Progenitor cell of endocrine pancreas (in vitro differentiated cells): ENCODE results near the gene TREX2. TPM values are rescaled to one million over a fixed set of nuclear protein-coding genes. Genes with fewer than 3 reads are reported as not detected.

Experiments
- DNase-seq: peaks from one replicate; pipeline ENCODE4 v3.0.0; 2021; ENCODE audit warnings: low spot score; ENCODE audit not compliant: unreplicated experiment
- H3K27ac Mint-ChIP-seq: 2 replicates; pipeline ENCODE4 v1.8.0; 2021; ENCODE audit warnings: mild to moderate bottlenecking, moderate library complexity, mixed read lengths
- H3K27me3 Mint-ChIP-seq: 2 replicates; pipeline ENCODE4 v1.8.0; 2021; ENCODE audit warnings: mixed read lengths
- H3K36me3 Mint-ChIP-seq: 2 replicates; pipeline ENCODE4 v1.8.0; 2022; ENCODE audit warnings: mixed read lengths; ENCODE audit not compliant: insufficient read depth
- H3K4me1 Mint-ChIP-seq: 2 replicates; pipeline ENCODE4 v1.8.0; 2021; ENCODE audit warnings: low read depth, mixed read lengths
- H3K4me3 Mint-ChIP-seq: 2 replicates; pipeline ENCODE4 v1.8.0; 2021; ENCODE audit warnings: low read depth, mild to moderate bottlenecking, moderate library complexity, mixed read lengths
- H3K9me3 Mint-ChIP-seq: 2 replicates; pipeline ENCODE4 v1.8.0; 2021; ENCODE audit warnings: low read depth, mixed read lengths
- CTCF ChIP-seq: fragments of 200-600 bp; sonication (generic); IDR thresholded peaks from one replicate; pipeline ENCODE4 v1.5.0; 2021; ENCODE audit warnings: antibody characterized with exemption, mild to moderate bottlenecking; ENCODE audit not compliant: unreplicated experiment
- total RNA-seq: library from RNA; stranded (reverse); gene quantifications from 2 replicates; pipeline ENCODE4 v1.2.1, GENCODE V29; 2021

The TREX2 gene
- total RNA-seq, 1 donor from 2014 or later = 0.41 TPM

DNA sequence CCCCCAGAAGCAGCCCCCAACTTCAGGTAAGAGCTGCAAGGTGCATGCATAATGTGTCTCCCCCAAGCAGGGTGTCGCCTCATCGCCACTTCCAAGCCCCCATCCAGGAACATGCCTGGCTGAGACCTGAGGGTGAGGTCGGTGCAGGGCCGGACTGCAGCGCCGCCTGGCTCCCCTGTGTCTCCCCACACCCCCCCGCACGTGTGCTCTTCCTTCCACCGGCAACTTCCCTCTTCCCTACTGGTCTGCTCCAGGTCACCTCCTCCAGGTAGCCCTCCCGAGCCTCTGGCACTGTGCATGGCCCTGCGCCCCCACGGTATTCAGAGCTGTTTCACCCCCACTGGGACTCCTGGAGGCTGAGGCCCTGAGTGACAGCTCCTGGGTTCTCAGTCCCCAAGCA lies 46.7 kb upstream of the TREX2 start:
- no peaks in the 10 kb centered on the region for H3K4me1 Mint-ChIP-seq
- no peak for DNase-seq
- no peaks in the 10 kb centered on the region for H3K36me3 Mint-ChIP-seq
- no peak overlapping the region for H3K27ac Mint-ChIP-seq
- no peak for TF ChIP-seq CTCF
- no peaks in the 10 kb centered on the region for H3K27me3 Mint-ChIP-seq
- H3K4me3 Mint-ChIP-seq = no peak overlapping the region
- no peaks in the 10 kb centered on the region for H3K9me3 Mint-ChIP-seq

GRCh38 chrX:153491918-153492317 lies 46.1 kb upstream of the TREX2 start:
- Mint-ChIP-seq H3K27me3 (no peaks in the 10 kb centered on the region), H3K36me3 (no peaks in the 10 kb centered on the region), H3K4me1 (no peaks in the 10 kb centered on the region), H3K4me3 (no peak overlapping the region), H3K27ac (no peak overlapping the region), H3K9me3 (no peaks in the 10 kb centered on the region)
- no peak for DNase-seq
- no peak for TF ChIP-seq CTCF

GRCh38 chrX:153491351-153491914 lies 45.6 kb upstream of the TREX2 start:
- no peaks in the 10 kb centered on the region for H3K9me3 Mint-ChIP-seq
- no peaks in the 10 kb centered on the region for H3K27me3 Mint-ChIP-seq
- no peak overlapping the region for H3K4me3 Mint-ChIP-seq
- no peaks in the 10 kb centered on the region for H3K4me1 Mint-ChIP-seq
- DNase-seq = no peak
- H3K36me3 Mint-ChIP-seq = no peaks in the 10 kb centered on the region
- TF ChIP-seq CTCF = no peak
- no peak overlapping the region for H3K27ac Mint-ChIP-seq

- Mint-ChIP-seq H3K27ac (no peak overlapping the region), H3K4me3 (no peak overlapping the region), H3K27me3 (no peaks in the 10 kb centered on the region), H3K36me3 (no peaks in the 10 kb centered on the region), H3K4me1 (no peaks in the 10 kb centered on the region), H3K9me3 (no peaks in the 10 kb centered on the region)
- no peak for DNase-seq
- no peak for TF ChIP-seq CTCF
Measured at GRCh38 chrX:153490217-153490930, 44.5 kb upstream of the TREX2 start.

DNA sequence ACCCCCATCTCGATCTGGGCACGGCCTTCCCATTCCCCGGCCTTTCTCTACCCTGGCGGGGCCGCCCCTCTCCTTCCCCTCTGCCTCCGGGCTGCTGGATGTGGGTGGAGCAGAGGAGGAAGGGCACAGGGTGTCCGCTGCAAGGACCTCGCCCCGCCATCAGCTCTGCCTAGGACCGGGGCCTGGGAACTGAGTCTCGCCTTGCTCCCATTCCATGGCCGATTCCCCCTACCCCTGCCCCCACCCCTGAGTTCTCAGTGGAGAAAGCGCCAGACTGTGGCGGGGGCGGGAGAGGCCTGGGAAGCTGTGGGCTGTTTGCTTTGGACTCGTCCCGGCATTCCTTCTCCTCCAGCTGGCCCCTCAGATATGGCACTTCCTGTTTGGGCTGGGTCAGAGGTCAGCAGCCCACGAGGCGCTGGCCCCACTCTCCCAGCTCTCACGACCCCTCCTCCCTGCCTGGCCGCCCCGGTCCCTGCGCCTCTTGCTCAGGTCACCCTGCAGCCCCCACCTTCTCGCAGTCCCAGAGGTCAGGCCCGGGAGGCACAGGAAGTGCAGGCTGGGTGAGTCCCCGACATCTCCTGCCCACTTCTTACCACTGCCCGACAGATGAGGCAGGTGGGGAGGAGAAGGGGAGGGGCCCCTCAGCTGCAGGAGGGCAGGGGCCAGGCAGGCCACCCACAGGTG lies 42.5 kb upstream of the TREX2 start:
- Mint-ChIP-seq H3K9me3 (no peaks in the 10 kb centered on the region), H3K4me3 (no peak overlapping the region), H3K4me1 (no peaks in the 10 kb centered on the region), H3K27me3 (no peaks in the 10 kb centered on the region), H3K36me3 (no peaks in the 10 kb centered on the region), H3K27ac (no peak overlapping the region)
- DNase-seq = no peak
- TF ChIP-seq CTCF = no peak
